Right atrium auricular region (tissue), 2 donors: ENCODE data around the gene ACTG1. TPM values are rescaled to one million over a fixed set of nuclear protein-coding genes. Genes with fewer than 3 reads are reported as not detected.

ENCODE experiments used
- DNase-seq: peaks from one replicate; pipeline ENCODE4 v3.0.0-alpha.2; 2019; ENCODE audit warnings: low spot score
- H3K27ac ChIP-seq, 2 donors: fragments of 200-600 bp; sonication (generic); 1 replicate in 1 of 2; 2 replicates in 1 of 2; pipeline ENCODE4 v1.5.1; 2016 to 2019
- H3K27me3 ChIP-seq, 2 donors: fragments of 200-600 bp; sonication (generic); one replicate each; pipeline versions ENCODE4 v1.5.1 to v1.6.0; 2017 to 2019
- H3K36me3 ChIP-seq: fragments of 200-600 bp; sonication (generic); one replicate; pipeline ENCODE4 v1.5.1; 2016
- H3K4me1 ChIP-seq, 2 donors: fragments of 200-600 bp; sonication (generic); one replicate each; pipeline versions ENCODE4 v1.5.1 to v1.6.0; 2017 to 2019
- H3K4me3 ChIP-seq, 2 donors: fragments of 200-600 bp; sonication (generic); 1 replicate in 1 of 2; 2 replicates in 1 of 2; pipeline ENCODE4 v1.5.1; 2017 to 2019; ENCODE audit warnings: mild to moderate bottlenecking in 1 of 2, moderate library complexity in 1 of 2
- H3K9me3 ChIP-seq, 2 donors: fragments of 200-600 bp; sonication (generic); one replicate each; pipeline ENCODE4 v1.5.1; 2019
- total RNA-seq, 2 donors: library from RNA; depleted of rRNA; stranded (reverse); fragments of >200 nt; gene quantifications; one replicate each; pipeline ENCODE4 v1.1.0, GENCODE V29; 2016
- TF ChIP-seq, protein P1 (sequence below), 2 donors: fragments of 200-600 bp; sonication (generic); IDR thresholded peaks; one replicate each; pipeline ENCODE4 v1.5.1; 2019; ENCODE audit warnings: antibody characterized with exemption in 2 of 2

The ACTG1 gene
- total RNA-seq, 2 donors from 2014 or later, result 1,076 to 1,610 TPM

DNA sequence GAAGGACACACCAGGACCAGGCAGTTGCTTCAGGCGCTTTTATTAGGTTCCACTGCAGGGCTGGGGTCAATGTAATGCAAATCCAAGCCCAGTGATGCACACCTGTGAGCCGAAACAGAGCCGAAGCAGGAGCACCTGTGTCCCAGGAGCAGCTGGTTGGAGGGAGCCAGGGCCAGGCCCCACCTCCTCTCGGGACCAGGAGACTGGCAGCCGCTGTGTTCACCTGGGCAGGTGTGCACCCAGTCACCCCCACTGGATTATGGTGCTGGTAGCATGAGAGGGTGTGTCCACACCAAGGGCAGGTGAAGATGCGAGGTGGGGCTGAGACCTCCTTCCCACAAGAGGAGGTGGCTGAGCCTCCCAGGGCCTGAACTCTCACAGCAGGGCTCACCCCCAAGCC is 44.3 kb upstream of the ACTG1 start:
- no peak overlapping the region for H3K4me3 ChIP-seq
- peak overlapping the region; percentile 71 to 78 for H3K27ac ChIP-seq
- DNase-seq, result no peak
- H3K36me3 ChIP-seq, result peaks cover 39% of the 10 kb centered on the region
- TF ChIP-seq, protein P1, sequence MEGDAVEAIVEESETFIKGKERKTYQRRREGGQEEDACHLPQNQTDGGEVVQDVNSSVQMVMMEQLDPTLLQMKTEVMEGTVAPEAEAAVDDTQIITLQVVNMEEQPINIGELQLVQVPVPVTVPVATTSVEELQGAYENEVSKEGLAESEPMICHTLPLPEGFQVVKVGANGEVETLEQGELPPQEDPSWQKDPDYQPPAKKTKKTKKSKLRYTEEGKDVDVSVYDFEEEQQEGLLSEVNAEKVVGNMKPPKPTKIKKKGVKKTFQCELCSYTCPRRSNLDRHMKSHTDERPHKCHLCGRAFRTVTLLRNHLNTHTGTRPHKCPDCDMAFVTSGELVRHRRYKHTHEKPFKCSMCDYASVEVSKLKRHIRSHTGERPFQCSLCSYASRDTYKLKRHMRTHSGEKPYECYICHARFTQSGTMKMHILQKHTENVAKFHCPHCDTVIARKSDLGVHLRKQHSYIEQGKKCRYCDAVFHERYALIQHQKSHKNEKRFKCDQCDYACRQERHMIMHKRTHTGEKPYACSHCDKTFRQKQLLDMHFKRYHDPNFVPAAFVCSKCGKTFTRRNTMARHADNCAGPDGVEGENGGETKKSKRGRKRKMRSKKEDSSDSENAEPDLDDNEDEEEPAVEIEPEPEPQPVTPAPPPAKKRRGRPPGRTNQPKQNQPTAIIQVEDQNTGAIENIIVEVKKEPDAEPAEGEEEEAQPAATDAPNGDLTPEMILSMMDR (IDR thresholded peaks at IDR 0.05), result no peak
- no peaks in the 10 kb centered on the region for H3K27me3 ChIP-seq
- H3K9me3 ChIP-seq, result no peaks in the 10 kb centered on the region
- H3K4me1 ChIP-seq, result peaks cover 0 to 56% of the 10 kb centered on the region in 2 donors

DNA sequence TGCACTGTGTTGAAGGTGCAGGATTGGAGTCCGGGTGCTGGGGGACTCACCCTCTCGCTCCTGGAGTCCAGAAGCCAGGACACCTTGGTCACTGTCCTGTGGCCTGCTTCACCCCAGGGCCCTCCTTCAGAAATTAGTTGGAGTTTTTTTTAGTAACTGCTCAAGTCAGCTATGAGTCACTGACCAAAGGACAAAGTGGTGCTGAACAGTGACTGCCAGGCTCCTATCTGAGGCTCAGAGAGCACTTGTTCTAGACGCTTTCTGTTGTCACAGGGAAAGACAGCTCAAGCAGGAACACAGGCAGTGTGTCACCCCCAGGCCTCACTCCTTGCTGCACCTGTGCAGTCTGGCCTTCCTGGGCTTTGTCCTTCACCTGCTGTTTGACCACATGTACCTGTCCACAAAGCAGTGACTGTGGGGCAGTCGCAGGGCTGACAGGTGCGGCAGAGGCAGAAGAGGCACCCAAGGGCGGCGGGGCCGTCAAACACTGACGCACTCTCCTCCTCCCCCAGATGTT is 43.6 kb upstream of the ACTG1 start:
- peaks cover 33% of the 10 kb centered on the region for H3K36me3 ChIP-seq

DNA sequence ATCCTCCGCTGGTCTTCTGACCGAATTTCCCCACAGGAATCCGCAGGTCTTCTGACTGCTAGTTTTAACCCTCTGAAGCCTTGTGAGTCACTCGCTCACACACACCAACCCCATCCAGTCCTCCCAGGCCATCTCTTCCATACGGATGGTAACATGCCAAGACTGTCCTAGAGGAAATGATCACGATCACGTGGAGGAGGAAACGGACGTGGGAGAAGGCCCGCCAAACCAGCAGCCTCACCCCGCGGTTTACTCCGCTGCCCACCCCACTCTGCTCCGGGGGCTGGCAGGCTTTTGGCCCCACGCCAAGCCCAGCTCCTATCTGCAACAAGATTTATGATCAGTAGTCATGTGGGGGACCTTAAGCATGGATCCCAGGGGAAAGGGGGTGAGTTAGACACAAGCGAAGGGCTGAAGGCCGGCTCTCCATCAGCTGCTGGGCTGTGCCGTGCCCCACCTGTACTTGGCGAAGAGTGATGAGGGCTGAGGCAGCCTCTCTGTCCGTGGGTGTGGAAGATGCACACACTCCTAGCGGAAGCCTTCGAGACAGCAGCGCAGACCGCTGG is 41.1 kb upstream of the ACTG1 start:
- no peaks in the 10 kb centered on the region for H3K27me3 ChIP-seq
- TF ChIP-seq, protein P1 (IDR thresholded peaks at IDR 0.05), result no peak
- DNase-seq, result no peak
- peaks cover 22% of the 10 kb centered on the region for H3K36me3 ChIP-seq
- peak overlapping the region; percentile 82 to 86 for H3K27ac ChIP-seq
- no peaks in the 10 kb centered on the region for H3K9me3 ChIP-seq
- peak overlapping the region; percentile 90 to 99 for H3K4me3 ChIP-seq
- peaks cover 0 to 59% of the 10 kb centered on the region in 2 donors for H3K4me1 ChIP-seq

More for the DNA sequence above, 43.6 kb upstream of the ACTG1 start:
- peak overlapping the region; percentile 71 to 78 for H3K27ac ChIP-seq
- DNase-seq, result no peak
- no peak overlapping the region for H3K4me3 ChIP-seq
- peaks cover 0 to 61% of the 10 kb centered on the region in 2 donors for H3K4me1 ChIP-seq
- H3K9me3 ChIP-seq, result no peaks in the 10 kb centered on the region
- TF ChIP-seq, protein P1 (IDR thresholded peaks at IDR 0.05), result no peak
- no peaks in the 10 kb centered on the region for H3K27me3 ChIP-seq

DNA sequence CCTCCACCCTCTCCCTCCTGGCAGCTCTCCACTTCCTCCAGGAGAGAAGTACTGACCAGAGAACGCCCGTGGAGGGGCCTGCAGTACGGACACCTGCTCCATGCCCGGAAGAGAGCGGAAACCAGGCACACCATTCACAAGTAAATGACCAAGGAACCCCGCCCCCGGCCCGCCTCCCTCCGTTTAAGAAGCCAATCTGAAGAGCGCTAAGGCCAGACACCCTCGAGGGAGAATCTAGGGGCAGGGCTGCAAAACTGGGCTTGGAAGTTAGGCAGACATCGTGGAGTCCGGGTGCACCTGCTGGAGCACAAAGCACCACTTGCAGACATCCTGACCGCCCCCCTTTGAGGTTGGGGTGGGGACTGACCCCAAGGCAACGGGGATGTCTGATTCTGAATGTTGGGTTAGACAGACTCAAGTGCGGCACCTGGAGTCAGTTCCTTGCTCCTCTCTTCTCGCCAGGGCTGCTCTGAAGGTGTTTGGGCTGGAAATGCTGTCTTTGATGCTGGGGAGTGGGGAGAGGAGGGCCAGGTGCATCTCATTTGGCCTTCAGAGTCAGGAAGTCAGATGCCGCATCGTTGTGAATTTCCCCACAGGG is 40.5 kb upstream of the ACTG1 start:
- Histone ChIP-seq H3K36me3 (peaks cover 21% of the 10 kb centered on the region), H3K27ac (peak overlapping the region; percentile 82 to 86), H3K4me3 (peak overlapping the region; percentile 90 to 99), H3K27me3 (no peaks in the 10 kb centered on the region), H3K9me3 (no peaks in the 10 kb centered on the region), H3K4me1 (peaks cover 0 to 54% of the 10 kb centered on the region in 2 donors)
- peak; percentile 74 for DNase-seq
- TF ChIP-seq, protein P1 (IDR thresholded peaks at IDR 0.05), result no peak

DNA sequence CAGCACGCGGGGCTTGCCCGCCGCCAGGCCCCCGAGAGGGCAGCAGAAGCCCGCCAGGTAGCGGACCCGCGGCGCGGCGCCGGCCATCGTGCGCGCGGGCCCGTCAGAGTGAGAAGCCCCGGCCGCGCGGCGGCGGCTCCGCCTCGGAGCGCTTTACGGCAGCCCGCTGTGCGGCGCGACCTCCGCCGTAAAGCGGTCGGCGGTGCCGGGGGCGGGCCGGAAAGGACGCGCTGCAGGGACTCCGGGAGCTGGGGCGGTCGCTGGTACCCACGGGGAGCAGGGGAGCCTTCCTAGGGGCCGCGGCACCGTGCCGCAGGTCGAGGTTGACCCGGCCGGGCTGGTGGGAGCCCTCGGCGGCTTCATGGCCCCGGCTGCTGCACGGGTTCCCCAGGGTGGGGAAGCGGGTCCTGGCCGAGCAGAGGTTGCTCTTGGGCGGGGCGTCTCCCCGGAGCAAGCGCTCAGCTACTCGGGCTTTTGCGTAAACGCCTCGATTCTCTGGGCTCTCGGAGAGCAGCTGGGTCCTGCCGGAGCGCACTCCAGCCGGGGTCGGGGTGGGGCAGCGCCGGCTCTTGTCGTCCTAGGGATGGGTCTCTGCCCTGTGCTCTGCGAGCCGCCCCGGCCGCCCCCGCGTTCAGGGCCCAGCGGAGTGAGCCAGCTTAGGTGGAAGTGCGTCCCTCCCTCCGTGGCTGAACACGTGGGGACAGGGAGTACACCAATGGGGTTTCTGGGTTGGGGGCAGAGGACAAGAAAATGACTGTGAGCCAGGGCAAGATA is 39.8 kb upstream of the ACTG1 start, which contains the start of gene FAAP100:
TSS of gene FAAP100 (minus strand) at position 110 of the 774 bp plus-strand sequence. CDS start at position 87, 23 bp downstream.
- peaks cover 0 to 47% of the 10 kb centered on the region in 2 donors for H3K4me1 ChIP-seq
- no peaks in the 10 kb centered on the region for H3K9me3 ChIP-seq
- peaks cover 25% of the 10 kb centered on the region for H3K36me3 ChIP-seq
- peak; percentile 79 for DNase-seq
- TF ChIP-seq, protein P1 (IDR thresholded peaks at IDR 0.05), result peak in 1 of 2 donors; percentile 39
- H3K27ac ChIP-seq, result peak within 1 kb of the TSS; percentile 82 to 86
- H3K27me3 ChIP-seq, result no peaks in the 10 kb centered on the region
- H3K4me3 ChIP-seq, result peak within 1 kb of the TSS; percentile 90 to 99
